GDM1 (cell line): ENCODE data around the gene NPAS3.

Source experiments
- DNase-seq: peaks from one replicate; lab custom pipeline; 2025; lab: John Stamatoyannopoulos, UW

NPAS3 gene

DNA sequence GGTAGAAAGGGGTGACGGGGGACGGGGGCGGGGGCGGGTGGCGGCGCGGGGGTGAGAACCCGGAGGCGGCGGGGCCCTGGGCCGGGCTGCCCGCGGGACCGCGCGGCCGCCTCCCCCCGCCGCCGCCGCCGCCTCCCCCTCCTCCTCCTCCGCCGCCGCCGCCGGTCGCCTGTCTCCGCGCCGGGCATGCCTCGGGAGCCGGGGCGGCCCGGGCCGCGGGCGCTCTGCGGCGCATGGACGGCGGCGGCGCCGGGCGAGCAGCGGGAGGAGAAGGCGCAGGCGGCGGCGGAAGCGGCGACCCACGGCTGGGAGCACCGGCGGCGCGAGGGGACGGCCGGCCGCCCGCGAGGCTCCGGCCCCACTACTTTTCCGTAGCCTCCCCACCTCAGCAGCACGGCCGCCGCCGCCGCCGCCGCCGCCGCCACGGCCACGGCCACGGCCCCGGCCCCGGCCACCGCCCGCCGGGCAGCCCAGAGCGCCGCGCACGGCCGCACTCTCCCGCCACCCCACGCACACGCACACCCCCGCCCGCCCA is at the start of gene NPAS3:
TSS of gene NPAS3 (plus strand) at position 161 of the 535 bp plus-strand sequence.
- no peak for DNase-seq

DNA sequence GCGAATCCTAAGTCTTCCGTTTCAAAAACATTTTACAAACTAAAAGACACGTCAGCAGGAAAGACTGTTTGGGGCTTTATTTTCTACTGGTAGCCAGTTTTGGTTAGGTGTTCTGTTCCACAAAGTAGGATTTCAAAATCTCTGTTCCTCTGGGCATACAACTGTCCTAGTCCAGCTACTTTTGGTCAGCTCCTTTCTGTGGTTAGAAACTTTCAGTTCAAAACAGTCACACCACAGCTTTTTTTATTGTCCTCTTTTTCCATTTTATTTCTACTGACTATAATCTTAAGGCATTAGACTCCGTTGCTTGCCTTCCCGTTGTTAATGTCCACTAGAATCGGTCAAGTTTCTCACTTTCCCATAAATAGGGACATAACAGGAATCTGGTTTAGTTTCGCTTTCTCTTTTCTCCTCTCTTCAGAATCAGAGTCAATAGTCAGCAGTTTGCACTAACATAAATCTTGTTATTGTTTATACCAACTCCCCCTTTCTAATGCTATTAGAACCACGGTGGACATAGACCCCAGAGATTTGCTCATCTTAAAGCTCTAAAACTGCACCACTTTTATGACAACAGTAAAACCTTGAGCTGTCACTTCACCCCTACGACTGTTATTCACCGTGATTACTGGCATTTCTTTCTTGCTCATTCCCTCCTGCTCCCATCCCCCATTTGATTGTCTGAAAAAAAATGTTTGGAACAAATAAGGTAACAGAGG is 41.5 kb upstream of the NPAS3 start:
- no peak for DNase-seq

DNA sequence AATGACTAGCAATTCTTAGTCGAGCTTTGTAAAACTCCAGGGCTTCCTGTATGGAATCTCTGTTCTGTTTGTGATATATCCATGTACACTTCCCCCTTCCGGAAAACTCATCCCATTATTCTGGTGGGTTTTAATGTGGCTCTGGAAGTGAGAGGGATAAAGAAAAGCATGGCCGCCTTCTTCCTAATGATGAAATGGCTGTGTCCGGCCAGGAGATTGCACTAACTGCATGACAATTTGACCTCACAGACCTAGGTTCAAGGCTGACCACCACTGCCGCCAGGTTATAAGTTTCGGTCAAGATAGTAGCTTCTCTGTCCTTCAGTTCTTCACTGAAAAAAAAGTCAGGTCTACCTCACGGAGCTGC is 41.0 kb upstream of the NPAS3 start:
- DNase-seq = no peak

DNA sequence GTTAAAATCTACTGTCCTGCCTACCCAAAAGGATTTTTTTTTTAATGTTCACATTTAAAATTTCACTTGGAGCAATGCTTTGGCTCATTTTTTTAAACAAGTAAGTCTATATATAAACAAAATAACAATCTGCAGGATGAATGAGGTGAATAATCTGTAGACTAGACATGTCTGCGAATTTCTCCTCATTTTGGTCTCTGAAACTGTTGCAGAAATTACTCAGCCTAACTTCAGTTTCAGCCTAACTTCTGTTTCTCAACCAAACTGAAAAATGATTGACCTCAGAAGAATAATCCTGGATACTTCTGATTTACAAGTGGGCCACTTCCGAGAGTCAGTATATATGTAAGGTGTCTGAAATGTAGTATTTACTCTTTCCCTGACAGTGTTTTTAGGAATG is 39.8 kb upstream of the NPAS3 start:
- DNase-seq = no peak

DNA sequence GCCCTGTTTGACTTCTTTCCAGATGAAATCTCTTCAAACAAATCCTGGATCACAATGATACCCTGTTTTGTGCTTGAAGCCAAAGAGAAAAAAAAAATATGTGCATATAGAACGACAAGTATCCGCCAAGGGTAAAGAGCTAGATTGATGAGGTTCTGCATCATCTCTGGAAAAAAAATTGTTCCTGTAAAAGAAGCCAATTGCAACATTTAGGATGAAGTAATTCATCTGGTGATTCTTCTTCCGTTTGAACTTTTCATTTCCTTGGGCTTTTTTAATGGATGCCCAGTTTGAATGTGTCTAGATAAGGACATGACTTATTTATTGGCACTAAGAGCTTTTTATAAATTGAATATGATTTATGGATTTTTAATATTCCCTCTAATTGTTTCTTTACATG is 38.1 kb upstream of the NPAS3 start:
- DNase-seq = no peak

DNA sequence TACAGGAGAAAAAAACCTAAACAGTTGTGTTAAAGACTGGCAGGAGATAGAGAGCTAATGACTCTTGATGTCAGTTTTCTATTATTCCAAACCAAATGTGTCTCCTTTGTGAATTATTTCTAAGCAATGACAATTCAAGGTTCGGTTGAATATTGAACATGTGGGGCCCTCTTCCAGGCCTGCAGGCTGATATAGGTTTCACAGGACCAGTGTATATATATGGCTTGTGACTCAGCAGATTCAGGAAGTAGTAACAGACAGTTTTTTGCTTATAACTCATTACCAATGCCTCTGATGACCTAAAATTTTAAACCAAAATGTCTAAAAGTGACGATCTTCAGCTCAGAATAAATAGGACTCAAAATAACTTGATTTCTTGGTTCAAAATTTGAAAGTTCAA is 33.7 kb upstream of the NPAS3 start:
- no peak for DNase-seq

DNA sequence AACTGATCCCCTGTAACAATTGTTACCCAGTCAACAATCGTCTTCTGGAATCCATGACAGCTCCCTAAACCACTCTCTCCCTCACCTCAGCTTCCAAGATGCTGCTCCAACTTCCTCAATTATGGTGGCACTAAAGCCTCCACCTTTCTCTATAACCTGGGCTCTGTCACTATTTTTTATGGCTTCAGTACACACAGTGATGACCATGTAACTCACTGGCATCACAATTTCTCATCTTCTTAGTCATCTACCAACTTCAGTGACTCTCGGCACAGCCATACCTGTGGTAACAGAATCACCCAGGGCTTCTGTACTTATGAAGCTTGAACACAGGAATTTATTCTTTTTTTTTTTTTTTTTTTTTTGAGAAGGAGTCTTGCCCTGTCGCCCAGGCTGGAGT is 32.0 kb upstream of the NPAS3 start:
- no peak for DNase-seq

DNA sequence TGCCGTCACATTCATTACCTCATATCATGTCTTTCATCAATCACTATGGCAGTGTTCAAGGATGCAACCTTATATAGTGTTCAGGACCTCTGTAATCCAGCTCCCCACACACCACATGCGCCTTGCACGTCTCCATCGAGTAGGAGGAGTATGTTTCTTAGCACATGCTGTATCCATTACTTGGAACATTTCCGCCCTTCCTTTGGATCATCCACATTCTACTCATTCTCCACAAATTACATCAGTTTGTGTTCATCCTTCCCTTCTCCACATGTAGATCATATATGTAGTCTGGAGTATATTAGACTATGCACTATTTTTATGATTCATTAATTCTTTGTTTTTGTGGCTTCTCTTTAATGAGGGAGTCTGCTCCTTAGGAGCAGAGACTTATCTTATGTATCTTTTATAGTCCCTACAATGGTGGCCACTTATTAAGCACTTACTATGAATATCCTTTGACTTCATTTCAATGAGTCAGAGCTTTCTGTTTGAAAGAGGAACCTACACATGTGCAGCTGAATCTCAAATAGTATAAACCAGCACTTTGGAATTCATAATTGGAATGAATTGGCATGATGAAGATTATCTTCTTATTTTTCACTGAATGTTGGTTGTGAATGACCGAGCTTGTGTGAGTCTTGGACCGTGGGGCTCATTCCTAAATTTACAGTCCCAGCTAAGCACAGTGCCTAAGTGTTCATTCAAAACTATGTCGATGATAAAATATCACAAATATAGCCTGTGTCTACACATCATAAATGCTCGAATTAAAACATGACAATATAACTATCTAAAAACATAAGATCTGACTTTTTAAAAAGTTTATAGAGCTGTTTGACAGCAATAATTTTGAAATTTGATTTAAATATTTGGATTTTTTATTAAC is 30.2 kb upstream of the NPAS3 start:
- DNase-seq = no peak

DNA sequence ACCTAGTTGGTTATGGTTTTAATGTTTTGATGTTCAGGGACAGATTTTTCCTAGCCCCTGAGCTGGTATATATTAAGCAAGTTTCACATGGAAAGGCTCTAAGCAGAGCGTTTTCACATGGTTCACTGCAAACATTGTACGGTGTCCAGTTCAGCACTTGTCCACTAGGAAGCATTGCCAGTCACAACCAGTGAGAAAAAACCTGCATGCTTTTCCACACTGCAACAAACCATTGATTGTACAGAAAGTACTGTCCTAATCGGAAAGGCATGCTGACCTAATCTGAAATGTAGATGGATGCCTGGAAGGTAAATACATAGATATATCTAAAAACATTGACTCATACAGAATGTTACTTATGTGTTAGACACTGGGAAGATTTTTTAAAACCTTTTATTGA is 25.0 kb upstream of the NPAS3 start:
- DNase-seq = no peak

DNA sequence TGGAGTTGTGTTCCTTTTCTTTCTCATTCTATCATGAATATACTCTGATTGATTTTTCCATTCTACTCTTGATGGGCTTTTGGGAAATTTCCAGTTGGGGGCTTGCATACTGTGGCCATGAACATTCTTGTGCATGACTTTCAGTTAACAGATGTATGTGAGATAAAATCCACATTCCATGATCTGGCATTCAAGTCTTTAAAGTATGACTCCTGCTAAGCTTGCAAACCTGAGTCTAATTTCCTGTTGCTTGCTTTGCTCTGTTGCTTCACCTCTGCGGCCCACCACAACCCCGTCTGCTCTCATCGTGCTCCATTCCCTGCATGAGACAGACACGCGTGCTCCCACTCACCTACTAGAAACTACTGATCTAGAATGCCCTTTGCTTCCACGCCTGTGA is 24.3 kb upstream of the NPAS3 start:
- DNase-seq = no peak

DNA sequence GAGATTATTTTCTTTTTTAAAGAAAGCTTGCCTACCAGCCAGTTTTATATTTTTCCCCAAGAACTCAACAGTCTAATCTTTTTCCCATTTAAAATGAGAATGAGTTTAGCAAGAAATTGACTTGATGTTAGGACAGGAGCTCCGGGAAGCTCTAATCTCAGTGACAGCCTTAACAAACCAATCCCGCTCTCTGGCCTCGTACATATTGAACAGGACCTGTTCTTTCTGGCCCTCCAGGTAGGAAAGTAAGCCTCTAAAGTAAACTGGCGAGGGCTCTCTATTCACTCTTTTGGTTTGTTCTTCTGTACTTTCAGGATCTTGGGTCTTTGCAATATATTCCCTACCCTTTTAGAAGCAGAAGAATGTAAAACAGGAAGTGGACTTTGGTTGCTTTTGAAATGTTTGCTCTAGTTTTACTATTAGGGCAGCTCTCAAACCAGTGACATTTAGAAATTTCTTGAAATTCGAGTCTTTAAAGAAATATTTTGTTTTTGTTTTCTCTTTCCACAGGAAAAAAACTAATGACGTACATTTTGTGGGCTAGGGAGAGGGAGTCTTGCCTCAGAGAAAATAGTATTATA is 17.9 kb upstream of the NPAS3 start:
- no peak for DNase-seq

DNA sequence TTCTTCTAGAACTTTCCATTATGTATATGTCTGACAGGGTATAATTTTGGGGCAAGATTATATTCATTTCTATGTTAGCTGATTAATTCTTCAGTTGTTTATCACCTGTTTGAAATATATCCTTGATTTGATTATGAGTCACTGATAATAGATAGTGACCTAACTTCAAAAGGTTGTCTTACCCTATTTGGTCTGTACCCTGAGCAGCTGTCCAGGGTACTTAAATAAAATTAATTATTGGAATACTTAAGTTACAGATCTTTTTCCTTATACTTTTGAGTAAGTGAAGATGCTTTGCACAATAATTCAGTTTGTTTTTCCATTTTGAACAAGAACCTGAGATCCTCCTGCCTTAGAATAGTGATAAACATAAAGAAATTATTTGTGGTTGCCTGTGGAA is 13.2 kb upstream of the NPAS3 start:
- no peak for DNase-seq

DNA sequence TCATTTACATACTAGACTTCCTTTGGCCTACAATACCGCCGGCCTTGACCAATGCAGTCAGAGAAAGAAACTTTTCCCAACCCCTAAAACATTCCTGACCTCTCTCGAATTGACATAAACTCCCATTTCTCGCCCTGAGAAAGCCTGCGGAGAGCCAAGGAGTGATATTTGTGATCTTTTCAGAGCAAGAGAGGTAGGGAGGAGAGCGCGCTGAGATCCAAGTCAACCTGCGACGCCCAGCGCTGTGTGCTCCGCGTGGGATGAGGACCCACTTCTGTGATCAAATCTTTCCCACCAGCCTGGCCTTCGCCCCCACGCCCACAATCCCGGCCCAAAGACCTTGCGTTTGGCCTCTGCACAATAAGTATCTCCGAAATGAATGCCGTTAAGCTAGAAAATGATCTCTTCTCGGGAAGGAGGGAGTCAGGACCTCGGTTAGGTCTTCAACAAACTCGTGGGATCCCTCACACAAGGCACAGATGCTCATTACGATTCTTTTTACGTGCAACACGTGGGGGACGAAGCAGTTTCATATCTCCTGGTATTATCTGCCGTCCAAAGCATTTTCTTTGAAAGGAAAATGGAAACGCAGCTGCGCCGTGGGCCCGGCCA is 6.3 kb upstream of the NPAS3 start:
- DNase-seq = no peak

DNA sequence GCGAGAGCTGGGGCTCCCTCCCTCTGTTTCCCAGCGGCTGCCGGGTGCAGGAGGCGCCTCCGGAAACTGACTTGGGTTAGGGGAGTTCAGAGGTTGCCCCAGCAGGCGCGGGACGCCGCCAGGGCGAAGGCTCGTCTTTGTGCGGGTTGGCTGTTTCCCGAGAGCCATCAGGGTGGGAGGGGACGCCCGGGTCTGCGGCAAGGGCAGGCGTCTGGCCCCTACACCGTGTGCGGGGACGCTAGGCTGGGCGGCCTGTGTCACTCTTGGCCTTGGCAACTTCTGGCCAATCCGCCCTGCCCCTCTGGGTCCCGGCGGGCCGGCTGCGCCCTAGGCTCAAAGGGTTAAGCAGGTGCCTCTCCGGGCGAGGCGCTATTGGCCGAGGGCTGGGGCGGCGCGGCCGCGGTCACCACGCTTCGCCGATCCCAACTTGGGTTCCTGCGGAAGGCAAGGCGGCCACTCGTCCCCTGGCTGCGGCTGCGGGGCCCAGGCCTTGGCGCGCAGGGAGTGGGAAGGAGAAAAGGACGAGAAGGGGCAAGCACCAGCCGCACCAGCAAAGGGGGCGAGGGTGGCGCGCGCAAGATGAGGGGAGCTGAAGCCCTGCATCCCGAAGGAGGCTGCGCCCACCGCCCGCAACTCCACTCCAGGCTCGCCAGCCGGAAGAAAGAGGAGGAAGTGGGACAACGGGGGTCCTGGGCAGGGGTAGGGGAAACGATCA is 5.6 kb upstream of the NPAS3 start:
- no peak for DNase-seq

DNA sequence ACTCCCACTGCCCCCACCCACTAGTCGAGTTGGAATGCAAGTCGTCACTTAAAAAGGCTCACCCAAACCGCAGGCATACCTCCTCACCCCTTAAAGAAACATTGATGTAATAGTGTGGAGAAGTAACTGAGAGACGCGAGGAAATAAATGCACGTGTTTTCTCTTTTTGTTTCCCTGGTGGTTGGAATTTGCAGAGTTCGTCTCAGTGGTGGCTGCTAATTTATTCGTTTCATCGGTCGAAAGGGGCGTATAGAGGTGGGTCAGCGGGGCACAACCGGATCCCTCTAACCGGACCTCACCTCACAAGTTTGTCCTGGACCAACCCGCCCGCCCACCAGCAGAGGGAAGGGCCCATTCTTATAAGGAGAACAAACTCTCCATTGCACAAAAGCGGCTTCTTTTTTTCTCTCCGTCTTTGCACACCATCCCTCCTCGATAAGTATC is 5.0 kb upstream of the NPAS3 start:
- DNase-seq = no peak

DNA sequence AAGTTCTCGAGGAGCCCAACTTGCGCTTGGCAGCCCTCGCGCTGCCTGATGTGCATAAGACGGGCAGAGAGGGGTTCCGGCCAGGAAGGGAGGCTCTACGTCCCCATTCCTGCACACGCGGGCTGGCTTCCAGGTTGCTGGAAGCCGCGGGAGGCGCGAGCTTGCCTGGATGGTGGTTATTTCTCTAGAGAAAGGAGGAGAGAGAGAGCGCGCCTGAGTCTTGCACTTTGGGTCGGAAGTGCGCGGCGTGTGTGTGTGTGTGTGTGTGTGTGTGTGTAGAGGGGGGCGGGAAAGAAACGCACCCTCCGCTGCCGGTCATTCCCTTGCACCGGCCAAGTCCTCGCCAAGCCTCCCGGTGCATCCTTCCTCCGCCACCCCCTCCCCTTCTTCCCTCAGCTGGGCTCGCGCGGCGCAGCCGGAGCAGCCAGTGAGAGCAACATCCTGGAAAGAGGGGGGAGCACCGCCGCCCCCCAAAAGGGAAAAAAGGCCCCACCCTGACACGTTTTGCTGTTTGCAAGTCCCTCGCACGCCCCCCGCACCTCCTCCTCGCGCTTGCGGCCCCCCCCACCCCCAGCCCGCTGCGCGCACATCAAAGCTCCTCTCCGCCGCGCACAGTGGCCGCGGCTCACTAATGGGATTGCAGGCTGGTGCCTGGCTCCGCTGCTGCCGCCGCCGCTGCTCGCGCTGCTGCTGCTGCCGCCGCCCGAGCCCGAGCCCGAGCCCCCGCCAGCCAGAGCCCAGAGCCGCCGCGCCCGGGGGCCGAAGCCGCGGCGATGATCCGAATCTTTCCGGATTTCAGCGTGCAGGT is 4.4 kb upstream of the NPAS3 start:
- DNase-seq = no peak

DNA sequence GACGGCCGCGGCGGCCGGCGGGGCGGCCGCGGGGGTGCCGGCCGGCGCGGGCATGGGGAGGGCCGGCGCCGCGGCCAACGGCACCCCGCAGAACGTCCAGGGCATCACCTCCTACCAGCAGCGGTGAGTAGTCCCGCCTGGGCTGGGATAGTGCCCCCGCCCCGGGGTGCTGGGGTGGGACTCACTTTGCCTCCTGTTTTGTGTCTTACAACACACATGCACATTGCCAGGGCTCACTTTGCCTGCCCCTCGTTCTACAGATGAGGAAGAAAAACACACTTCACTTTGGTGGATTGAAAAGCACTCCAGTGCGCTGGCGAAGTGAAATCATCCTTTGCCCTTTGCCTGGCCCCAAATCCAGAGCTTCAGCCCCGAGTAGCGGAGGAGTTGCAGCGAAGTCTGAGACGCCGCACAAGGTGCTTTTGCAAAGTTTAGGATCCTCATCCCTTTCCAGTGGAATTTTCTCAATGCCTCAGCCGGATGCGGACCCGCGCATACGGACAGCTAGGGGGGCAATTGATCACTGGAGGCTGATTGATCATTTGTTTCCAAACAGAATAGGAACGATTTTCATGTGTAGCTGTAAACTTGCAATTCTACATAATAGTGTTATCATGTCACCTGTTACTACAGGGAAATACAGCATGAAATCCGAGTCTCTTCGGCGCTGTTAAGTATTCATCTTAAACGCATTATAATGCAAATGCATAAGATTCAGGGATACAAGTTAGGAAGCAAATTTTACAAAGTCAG is 3.6 kb upstream of the NPAS3 start:
- DNase-seq = no peak

DNA sequence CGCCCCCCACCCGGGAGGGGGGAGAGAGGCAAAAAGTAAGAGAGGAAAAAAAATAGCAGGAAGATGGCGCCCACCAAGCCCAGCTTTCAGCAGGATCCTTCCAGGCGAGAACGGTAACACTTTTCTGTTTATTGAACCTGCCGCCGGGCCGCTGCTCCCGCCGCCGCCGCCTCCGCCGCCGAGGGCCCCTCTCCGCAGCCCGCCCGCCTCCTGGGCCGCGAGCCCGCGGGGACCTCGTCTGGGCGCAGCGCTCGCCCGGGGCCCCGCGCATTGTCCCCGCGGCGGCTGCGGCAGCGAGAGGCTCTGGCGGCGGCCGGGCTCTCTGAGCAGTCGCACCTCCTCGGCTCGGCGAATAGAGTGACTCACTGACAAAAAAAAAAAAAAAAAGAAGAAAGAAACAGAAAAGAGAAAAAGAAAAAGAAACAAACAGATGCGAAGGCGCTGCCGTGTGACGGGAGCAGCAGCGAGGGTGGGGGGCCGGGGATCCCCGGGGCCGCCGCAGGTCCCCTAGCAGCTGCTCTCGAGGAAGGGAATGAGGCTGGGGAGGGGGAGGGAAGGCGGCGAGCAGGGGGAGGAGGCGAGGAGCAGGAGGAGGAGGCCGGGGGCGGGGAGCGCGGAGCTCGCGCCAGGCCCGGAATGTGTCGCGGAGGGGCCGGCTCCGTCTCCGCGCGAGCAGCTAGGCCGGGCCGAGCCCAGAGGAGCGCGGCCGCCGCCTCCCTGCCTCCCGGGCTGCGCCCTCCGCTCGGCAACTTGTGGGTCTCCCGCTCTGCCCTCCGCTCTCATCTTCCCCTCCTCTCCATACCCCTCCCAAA is 781 bp downstream of the NPAS3 start:
- no peak for DNase-seq

DNA sequence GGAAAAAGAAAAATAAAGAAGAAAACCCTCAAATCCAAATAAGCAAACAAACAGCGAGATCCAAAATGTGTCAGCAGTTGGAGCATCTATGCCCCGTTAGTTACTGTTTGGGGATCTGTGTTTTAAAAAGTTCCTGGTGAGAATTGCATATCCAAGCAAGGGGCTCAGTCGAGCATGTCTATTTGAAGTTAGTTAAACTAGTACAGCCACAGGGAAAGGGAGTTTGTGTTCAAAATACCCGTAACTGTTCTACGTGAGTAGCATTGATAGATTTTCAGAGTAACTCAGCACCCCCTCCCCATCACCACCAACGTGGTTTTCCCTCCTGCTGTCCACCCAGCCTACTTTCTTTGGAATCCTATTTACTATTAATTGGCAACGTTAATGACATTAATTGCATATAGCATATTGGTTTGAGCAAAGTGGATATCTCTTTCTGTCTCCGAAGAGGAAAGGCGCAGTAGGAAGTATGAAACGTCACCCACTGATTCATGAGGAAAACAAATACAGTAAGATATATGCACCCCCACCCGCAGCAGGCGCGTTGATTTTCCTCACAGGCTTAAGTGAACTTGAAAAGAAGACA is 1.5 kb downstream of the NPAS3 start:
- no peak for DNase-seq
